HL-60/S4 (cell line): Measurements from ENCODE around the gene PALLD.

Experiments used
- in situ Hi-C: fragments of 300-500 bp; cut with MboI; formaldehyde crosslinking; loops from 2 replicates; pipeline ENCODE4 v1.14.3; 2022; ENCODE audit warnings: low sequenced_read_pairs

PALLD gene

GRCh38 chr4:168522829-168523489 is 26.1 kb downstream of the PALLD start:
- in situ Hi-C loops: no loop called here

GRCh38 chr4:168524006-168524405 is 27.2 kb downstream of the PALLD start:
- in situ Hi-C loops: no loop called here

GRCh38 chr4:168524897-168525296 is 28.0 kb downstream of the PALLD start:
- in situ Hi-C loops: no loop called here

- in situ Hi-C loops: no loop called here
These were observed 30.7 kb downstream of the PALLD start for GRCh38 chr4:168527560-168527959.

GRCh38 chr4:168528131-168528949 is 31.5 kb downstream of the PALLD start:
- in situ Hi-C loops: no loop called here

GRCh38 chr4:168529257-168529656 is 32.4 kb downstream of the PALLD start:
- in situ Hi-C loops: no loop called here

GRCh38 chr4:168531305-168531704 is 34.5 kb downstream of the PALLD start:
- in situ Hi-C loops: no loop called here

GRCh38 chr4:168534535-168534934 is 37.7 kb downstream of the PALLD start:
- in situ Hi-C loops: no loop called here

- in situ Hi-C loops: no loop called here
These were observed 38.8 kb downstream of the PALLD start for GRCh38 chr4:168535689-168536088.

- in situ Hi-C loops: no loop called here
These were observed 39.6 kb downstream of the PALLD start for GRCh38 chr4:168536448-168536847.

- in situ Hi-C loops: no loop called here
These were observed 40.2 kb downstream of the PALLD start for GRCh38 chr4:168537086-168537485.

- in situ Hi-C loops: no loop called here
These were observed 40.7 kb downstream of the PALLD start for GRCh38 chr4:168537571-168537970.

GRCh38 chr4:168538632-168539031 is 41.8 kb downstream of the PALLD start:
- in situ Hi-C loops: no loop called here

- in situ Hi-C loops: no loop called here
These were observed 43.2 kb downstream of the PALLD start for GRCh38 chr4:168540086-168540485.

GRCh38 chr4:168540503-168541265 is 43.8 kb downstream of the PALLD start:
- in situ Hi-C loops: no loop called here

- in situ Hi-C loops: no loop called here
These were observed 44.6 kb downstream of the PALLD start for GRCh38 chr4:168541266-168541953.

GRCh38 chr4:168549143-168549542 is 52.3 kb downstream of the PALLD start:
- in situ Hi-C loops: no loop called here

- in situ Hi-C loops: no loop called here
These were observed 53.4 kb downstream of the PALLD start for GRCh38 chr4:168550064-168550766.

GRCh38 chr4:168551211-168551610 is 54.4 kb downstream of the PALLD start:
- in situ Hi-C loops: no loop called here

- in situ Hi-C loops: no loop called here
These were observed 55.3 kb downstream of the PALLD start for GRCh38 chr4:168551945-168552695.
